KOPT-K1 (cell line): Measurements from ENCODE around the gene DYNLRB1.

Experiments
- H3K27ac ChIP-seq: fragments of 200-600 bp; sonication (generic); 2 replicates; pipeline ENCODE4 v1.5.1; 2016; ENCODE audit warnings: antibody characterized with exemption, mild to moderate bottlenecking, low read depth, low read length; ENCODE audit not compliant: poor library complexity, severe bottlenecking
- H3K36me3 ChIP-seq: fragments of 200-600 bp; sonication (generic); 2 replicates; pipeline ENCODE4 v1.5.1; 2017; ENCODE audit warnings: antibody characterized with exemption, mild to moderate bottlenecking, low read length, moderate library complexity; ENCODE audit not compliant: insufficient read depth
- H3K9me3 ChIP-seq: fragments of 200-600 bp; sonication (generic); 2 replicates; pipeline ENCODE4 v1.5.1; 2017; ENCODE audit warnings: antibody characterized with exemption, low read length, mild to moderate bottlenecking; ENCODE audit not compliant: insufficient read depth, poor library complexity, severe bottlenecking

Gene DYNLRB1

DNA sequence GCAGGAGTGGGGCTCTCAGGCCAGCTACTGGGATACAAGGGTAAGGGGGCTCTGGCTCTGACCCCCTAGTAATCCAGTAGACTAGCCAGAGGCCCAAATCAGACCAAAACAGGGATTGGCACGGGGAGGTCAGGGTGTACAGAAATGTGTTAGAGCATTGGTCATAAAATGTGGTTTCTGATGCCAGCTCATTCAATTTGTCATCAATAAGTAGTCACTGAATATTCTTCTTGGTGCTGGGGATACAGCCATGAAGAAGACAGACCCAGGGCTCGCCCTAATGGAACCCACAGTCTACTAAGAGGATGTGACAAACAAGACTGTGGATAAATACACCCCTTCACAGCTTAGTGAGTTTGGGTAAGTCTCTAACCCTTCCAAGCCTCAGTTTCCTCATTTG lies 53.4 kb downstream of the DYNLRB1 start:
- Histone ChIP-seq H3K27ac (no peak overlapping the region), H3K36me3 (peaks cover 48% of the 10 kb centered on the region), H3K9me3 (no peaks in the 10 kb centered on the region)

DNA sequence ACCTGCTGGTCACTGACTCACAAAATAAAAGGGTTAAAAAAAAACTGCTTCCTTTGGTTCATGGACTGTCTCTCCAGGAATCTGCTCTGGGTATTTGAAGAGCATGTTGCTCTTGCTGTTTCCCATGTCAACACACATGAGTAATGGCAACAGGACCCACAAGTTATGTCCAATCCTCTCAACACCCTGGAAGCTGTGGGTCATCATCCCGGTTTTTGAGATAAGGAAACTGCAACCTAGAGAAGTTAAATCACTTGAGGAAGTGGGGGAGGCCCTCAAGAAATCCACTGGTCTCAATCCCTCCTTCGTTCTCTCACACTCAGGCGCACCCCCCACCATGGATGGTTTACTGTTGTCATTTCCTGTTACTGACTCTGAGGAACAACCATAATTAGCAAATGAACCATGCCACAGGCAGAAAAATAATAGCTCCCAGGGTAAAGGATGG lies 54.7 kb downstream of the DYNLRB1 start:
- peak overlapping the region; percentile 12 for H3K27ac ChIP-seq

DNA sequence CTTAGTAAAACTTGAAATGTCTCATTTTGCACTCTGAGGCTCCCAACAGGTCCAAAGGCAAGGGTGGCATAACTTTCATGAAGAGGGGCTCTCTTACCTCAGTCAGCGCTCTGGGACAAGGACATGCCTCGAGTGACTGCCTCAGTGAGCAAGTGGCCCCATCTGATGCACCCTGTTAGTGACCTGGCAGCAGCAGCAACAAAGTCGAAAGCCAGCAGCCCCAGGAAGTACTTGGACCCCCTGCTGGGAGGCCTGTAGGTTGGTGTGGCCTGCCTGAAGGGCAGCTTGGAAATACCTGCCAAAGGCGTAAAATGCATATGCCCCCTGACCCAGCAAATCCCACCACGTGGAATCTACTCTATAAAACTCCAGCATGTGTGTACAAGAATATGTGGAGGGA lies 55.5 kb downstream of the DYNLRB1 start:
- Histone ChIP-seq H3K27ac (peak overlapping the region; percentile 12), H3K36me3 (peaks cover 58% of the 10 kb centered on the region), H3K9me3 (no peaks in the 10 kb centered on the region)

More for the DNA sequence above, 54.7 kb downstream of the DYNLRB1 start:
- peaks cover 58% of the 10 kb centered on the region for H3K36me3 ChIP-seq
- H3K9me3 ChIP-seq, result no peaks in the 10 kb centered on the region

DNA sequence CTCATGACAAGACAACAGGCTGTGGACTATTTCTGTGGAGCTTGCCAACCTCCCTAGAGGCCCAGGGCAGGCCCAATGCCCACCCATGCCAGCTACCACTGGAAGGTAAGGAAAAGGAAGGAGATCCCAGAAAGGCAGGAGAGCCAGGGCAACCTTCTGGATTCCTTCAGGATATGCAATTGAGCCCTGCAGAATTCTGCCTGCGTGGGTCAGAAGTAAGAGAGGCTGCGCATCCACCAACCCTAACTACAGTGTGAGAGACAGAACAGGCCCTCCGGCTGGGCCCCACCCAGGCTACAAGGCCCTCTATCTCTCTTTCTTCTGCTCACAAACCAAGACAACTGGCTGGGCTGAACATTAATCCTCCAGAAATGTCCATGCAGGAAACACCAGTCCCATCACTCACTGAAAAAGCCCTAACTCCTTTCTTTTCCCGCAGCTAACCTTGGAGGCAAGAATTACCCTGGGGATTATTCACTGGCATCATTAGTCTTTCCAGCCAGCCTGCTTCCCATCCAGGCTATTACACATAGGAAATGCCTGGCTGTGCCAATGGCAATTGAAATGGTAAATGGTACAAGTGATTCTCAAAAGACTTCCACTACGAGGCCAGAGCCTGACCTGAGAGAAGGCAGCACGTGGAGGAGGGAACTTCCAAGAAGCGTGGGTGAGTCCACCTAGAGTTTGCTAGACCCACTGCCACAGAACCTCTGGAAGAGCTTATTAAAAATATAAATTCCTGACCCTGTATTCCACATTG lies 57.5 kb downstream of the DYNLRB1 start:
- no peaks in the 10 kb centered on the region for H3K9me3 ChIP-seq
- H3K27ac ChIP-seq, result no peak overlapping the region
- peaks cover 50% of the 10 kb centered on the region for H3K36me3 ChIP-seq

DNA sequence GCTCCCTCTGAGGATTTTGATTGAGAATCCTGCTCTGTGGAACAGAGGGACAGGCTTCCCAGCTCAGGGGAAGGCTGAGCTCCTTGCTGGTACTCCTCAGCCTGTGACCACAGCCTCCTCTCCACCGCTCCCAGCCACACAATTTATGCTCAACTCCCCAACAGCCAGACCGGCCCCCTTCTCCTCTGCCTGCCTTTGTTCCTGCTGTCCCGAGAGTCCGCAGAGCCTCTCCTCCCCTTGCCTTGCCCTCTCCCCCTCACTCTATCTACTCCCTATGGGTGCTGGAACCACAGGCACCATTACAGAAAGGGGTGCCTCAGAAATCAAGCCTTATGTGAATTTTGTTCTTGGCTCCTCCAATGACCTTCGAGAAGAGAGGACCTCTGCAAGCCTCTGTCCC lies 58.2 kb downstream of the DYNLRB1 start:
- H3K36me3 ChIP-seq, result peaks cover 56% of the 10 kb centered on the region
- H3K27ac ChIP-seq, result no peak overlapping the region
- H3K9me3 ChIP-seq, result no peaks in the 10 kb centered on the region

DNA sequence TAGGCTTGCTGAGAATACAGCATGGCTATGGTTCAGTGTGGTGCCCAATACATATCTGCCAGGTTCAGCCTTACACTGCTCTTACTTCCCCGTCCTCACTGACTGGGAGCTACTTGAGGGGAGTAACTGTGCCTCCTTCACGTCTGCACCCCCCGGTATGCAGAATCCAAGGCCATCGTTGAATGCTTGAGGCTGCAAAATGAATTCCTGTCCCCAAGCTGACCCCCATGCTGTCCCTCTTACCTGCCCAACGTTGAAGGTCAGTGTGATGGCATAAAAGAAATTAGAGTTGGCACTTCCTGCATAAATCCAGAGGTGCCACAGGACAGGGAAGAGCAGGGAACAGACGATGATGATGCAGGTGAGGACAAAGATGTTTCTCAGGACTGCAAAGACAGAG lies 58.6 kb downstream of the DYNLRB1 start:
- Histone ChIP-seq H3K36me3 (peaks cover 57% of the 10 kb centered on the region), H3K27ac (no peak overlapping the region), H3K9me3 (no peaks in the 10 kb centered on the region)

DNA sequence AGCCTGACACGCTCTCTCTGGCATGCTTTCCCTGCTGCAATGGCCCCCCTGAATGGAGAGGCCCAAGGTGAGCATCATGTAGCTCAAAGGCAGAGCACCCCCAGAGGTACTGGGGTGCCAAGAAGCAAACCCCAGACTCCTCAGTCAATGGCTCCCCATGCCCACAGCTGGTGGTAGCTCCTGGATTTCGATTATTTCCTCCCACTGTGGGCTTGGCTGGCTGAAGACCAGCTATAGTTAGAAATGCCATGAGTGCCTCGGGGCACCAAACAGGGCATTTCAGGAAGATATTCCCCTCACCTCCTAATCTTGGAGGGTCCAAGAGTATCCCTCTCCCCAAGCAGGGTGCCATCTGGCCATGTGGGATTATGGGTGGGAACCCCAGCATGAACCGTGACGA lies 59.0 kb downstream of the DYNLRB1 start:
- peaks cover 58% of the 10 kb centered on the region for H3K36me3 ChIP-seq
- no peak overlapping the region for H3K27ac ChIP-seq
- H3K9me3 ChIP-seq, result no peaks in the 10 kb centered on the region

DNA sequence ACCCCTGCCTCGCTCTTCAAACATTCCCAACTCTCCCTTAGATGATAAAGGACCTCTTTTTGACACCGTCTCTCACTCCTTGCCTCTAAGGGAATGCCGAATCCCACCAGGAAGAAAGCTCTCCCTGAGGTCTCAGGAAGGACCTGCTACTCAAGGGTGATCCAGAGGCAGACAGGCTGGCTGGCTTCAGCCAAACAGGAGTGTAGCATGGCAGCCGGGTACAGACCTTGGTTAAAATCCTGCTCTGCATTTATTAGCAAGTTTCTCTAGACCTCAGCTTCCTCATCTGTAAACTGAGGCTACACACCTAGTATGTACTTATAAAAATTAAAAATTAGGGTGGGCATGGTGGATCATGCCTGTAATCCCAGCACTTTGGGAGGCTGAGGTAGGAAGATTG lies 59.5 kb downstream of the DYNLRB1 start:
- Histone ChIP-seq H3K36me3 (peaks cover 62% of the 10 kb centered on the region), H3K27ac (no peak overlapping the region), H3K9me3 (no peaks in the 10 kb centered on the region)

DNA sequence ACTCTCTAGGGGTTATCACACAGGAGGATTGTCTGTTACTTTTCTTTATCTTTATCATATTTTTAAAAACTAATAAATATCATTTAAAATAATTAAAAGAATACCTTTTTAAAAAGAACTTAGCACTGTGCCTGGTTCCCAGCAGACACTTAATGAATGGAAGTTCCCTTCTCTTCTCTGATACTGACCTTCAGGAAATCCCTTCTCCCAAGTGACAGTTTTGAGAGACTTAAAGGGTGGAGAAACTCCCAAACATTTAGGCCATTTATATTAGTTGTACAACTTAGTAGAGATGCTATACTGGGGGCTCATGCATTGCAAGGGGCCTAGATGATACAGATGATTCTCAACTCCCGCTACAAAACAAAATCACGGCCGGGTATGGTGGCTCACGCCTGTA lies 60.8 kb downstream of the DYNLRB1 start:
- Histone ChIP-seq H3K9me3 (no peaks in the 10 kb centered on the region), H3K27ac (no peak overlapping the region), H3K36me3 (peaks cover 59% of the 10 kb centered on the region)

DNA sequence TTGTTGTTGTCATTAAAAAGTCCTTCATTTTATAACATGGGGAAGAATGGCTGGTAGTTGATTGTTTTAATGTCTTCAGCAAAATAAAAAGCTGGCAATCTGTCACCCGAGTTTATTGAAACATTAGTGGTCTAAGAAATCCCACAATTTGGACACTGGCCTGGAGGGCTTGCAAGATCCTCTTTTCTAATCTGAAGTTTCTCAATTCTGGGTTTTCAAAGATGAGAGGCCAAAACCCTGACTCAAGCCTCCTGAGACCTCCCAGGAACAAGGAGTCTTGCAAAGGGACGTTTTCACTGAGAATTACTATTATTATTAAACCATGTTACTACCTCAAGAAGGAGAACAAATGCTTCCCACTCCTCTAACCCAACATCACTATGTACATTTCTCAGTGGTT lies 61.8 kb downstream of the DYNLRB1 start:
- Histone ChIP-seq H3K27ac (no peak overlapping the region), H3K36me3 (peaks cover 61% of the 10 kb centered on the region), H3K9me3 (no peaks in the 10 kb centered on the region)

DNA sequence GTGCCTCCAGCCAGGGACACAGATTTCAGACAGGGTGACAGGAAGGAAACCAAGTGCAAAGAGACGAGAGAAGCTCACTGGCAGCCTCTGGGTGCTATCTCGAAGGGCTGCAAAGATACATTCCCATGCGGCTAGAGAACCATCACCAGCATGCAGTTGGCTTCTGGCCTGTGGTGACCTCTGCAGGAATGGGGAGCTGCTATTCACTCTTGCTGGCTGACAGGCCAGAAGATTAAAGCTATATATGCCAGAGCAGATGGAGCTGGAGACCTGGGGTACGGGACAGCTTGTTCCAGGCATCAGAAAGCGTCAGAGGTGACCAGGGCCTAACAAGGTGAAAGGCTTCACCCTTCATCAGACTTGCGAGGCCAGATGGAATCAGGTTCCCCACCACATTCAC lies 62.3 kb downstream of the DYNLRB1 start:
- Histone ChIP-seq H3K9me3 (no peaks in the 10 kb centered on the region), H3K36me3 (peaks cover 62% of the 10 kb centered on the region), H3K27ac (no peak overlapping the region)

DNA sequence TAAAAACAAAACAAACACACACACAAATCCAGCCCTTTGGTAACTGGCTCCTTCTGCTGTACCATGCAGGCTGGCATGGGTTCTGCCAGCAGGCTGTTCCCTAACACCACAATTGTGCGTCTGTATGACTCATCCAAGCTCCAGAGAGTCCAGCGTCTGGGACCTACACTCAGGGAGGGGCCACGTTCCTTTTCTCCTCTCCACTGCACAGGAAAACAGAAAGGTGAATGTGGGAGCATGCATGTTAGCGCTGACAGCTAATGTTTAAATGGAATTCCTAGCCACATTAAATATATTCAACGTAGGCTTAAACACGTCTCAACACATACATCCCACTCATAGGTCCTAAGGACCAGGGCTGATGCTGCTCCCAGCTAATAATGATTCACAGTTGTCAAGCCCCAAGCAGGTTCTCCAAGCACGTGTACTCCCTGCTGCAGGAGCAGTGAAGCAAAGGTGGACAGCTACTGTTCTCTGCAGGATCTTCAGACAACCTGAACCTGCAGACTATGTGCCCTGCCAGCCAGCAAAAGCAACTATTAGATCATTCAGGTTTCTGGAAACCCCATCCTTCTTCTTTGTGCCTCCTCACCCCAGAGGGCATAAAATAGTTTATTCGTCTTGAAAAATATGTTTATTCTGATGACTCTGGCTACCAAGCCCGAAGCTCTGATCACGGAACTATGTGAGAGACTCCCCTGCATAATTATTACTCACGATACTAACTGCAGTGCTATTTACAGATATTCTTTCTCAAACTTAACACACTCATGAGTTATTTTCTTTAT lies 63.2 kb downstream of the DYNLRB1 start:
- H3K27ac ChIP-seq, result no peak overlapping the region
- H3K36me3 ChIP-seq, result peaks cover 65% of the 10 kb centered on the region
- H3K9me3 ChIP-seq, result no peaks in the 10 kb centered on the region

DNA sequence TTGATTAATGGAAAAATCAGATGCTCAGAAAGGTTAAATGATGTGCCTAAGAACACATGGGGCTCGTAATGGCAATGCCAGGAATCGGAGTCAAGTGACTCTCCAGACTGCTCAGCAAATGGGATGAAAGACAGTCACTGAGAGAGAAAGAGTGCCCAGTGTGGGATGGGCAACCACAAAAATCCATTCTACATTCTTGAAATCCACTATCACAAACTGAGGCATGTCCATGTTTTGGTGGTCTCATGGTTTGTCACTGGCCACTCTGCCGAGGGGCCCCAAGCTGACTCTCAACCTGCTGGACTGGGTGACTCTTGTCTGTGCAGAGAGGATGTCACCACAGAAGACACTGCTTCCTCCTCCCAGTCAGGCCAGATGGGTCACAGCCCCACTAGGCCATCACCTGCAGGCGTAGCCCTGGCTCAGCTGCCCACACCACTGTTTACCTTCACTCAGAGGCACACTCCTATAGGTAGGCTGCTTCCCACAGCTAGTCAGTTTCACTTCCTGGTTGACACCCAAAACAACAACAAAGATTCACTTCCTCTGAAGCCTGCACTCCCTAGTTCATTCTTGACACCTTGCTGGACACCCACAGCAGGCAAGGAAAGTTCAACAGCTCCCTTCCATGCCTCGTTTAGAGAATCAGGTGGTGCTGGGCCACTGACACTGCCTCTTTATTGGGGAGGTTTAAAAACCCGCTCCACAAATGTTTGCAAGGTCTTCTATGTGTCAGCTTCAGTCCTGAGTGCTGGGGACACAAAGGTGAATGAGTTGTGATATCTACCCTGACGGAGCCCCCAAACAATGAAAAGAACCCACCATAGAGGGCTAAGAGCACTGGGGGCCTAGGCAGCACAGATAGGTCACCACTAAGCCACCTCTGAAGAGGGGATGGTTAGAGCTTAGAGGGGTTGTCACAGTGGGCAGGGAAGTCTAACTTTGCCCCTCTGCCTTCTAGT lies 64.0 kb downstream of the DYNLRB1 start:
- H3K27ac ChIP-seq, result no peak overlapping the region
- H3K36me3 ChIP-seq, result peaks cover 64% of the 10 kb centered on the region
- H3K9me3 ChIP-seq, result no peaks in the 10 kb centered on the region

DNA sequence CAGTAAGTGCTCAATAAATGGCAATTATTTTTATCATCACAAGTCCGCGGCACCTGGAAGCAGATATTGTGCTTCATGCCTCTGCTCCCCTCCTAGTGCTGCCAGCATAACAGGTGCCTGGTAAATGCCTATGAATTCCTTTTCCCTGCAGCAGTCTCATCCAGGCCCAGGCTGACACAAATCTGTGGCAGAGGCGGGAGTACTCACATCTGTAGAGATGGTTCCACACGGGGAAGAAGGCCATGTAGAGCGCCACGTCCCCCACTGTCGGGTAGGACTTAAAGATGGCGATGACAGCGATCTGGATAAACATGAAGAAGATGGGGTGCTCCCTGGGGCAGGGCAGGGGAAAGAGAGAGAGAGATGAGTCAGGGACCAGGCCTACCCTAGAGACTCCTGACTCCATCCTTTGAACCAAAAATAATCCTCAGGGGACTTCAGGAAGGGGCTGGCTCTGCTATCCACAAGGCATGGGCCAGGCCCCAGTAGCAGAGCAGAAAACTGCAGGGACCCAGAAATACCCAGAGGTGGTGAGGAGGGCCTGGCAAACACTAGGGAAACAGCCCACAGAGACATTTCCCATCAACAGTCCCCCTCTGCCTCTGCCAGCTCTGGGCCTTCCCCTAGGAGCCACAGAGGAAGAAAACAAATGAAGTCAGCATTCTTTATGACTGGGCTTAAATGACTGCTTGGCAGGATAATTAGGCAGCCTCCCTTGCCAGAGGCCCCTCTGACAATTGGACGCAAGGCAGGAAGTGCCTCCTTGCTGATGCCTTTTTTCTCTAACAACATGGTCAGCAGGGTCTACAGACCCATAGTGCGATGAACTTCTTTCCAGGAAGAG lies 65.3 kb downstream of the DYNLRB1 start:
- H3K27ac ChIP-seq, result no peak overlapping the region

More for the DNA sequence above, 65.3 kb downstream of the DYNLRB1 start:
- Histone ChIP-seq H3K36me3 (peaks cover 65% of the 10 kb centered on the region), H3K9me3 (no peaks in the 10 kb centered on the region)
